Measurements from ENCODE around the gene MASP2.
A peak's percentile ranks its signal among the peaks of the same experiment; 100 is the strongest.
"Not testable (repeated sequence)": the region's sequence is repeated elsewhere in the genome, so short reads cannot be mapped to it uniquely, and the experiment has no call there.

Gene MASP2

DNA sequence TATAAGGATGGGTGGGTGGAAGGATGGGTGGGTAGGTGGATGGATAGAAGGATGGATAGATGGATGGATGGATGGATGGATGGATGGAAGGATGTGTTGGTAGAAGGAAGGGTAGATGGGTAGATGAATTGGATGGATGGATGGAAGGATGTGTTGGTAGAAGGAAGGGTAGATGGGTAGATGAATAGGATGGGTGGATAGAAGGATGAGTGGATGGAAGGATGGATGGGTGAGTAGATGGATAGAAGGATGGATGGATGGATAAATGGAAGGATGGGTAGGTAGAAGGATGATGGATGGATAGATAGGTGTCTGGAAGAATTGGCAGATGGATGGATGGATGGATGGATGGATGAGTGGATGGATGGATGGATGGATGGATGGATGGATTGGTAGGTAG, 6.0 kb downstream of the MASP2 start:
- in situ Hi-C loops (cut with HindIII; ENCODE audit: low pct_unique_long_range_greater_than_20kb, low sequenced_read_pairs): no loop called here
- no peak for TF ChIP-seq JUND (IDR thresholded peaks at IDR 0.05; ENCODE audit: low read depth)
- DNase-seq (ENCODE audit: low read depth in 1 of 2, low spot score in 1 of 2): no peak

DNA sequence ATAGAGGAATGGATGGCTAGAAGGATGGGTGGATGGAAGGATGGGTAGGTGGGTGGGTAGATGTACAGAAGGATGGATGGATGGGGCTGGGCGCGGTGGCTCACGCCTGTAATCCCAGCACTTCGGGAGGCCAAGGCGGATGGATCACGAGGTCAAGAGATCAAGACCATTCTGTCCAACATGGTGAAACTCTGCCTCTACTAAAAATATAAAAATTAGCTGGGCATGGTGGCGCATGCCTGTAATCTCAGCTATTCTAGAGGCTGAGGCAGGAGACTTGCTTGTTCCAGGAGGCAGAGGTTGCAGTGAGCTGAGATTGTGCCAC, 7.0 kb downstream of the MASP2 start:
- in situ Hi-C loops (cut with HindIII; ENCODE audit: low pct_unique_long_range_greater_than_20kb, low sequenced_read_pairs); DNase-seq (ENCODE audit: low read depth in 1 of 2, low spot score in 1 of 2): not testable (repeated sequence)

GRCh38 chr1:11039351-11040104, 7.5 kb downstream of the MASP2 start:
- in situ Hi-C loops (cut with HindIII; ENCODE audit: low pct_unique_long_range_greater_than_20kb, low sequenced_read_pairs): no loop called here
- TF ChIP-seq JUND (IDR thresholded peaks at IDR 0.05; ENCODE audit: low read depth): no peak
- DNase-seq (ENCODE audit: low read depth in 1 of 2, low spot score in 1 of 2): no peak

DNA sequence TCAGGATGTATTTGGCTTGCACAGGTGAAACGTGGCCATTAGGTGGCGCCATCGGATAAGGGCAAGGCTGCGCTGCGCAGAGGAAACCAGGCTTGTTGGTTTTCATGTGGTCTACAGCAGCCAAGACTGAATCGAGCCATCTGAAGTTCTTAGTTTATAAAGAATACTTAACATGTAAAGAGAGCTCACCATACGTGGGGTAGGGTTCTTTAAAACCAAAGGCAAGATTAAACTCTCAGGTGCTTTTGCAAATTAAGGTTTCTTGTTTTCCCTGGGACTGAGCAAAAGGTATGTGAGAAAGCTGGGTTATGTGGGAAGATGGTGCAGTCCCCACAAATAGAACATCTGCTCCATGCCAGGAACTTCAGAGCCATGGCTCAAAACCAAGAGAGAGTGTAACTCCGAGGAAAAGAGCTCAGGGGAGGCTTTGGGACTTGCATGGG, 9.3 kb downstream of the MASP2 start:
- peak; percentile 65 to 83 for DNase-seq (ENCODE audit: low read depth in 1 of 2, low spot score in 1 of 2)
- in situ Hi-C loops (cut with HindIII; ENCODE audit: low pct_unique_long_range_greater_than_20kb, low sequenced_read_pairs): no loop called here

DNA sequence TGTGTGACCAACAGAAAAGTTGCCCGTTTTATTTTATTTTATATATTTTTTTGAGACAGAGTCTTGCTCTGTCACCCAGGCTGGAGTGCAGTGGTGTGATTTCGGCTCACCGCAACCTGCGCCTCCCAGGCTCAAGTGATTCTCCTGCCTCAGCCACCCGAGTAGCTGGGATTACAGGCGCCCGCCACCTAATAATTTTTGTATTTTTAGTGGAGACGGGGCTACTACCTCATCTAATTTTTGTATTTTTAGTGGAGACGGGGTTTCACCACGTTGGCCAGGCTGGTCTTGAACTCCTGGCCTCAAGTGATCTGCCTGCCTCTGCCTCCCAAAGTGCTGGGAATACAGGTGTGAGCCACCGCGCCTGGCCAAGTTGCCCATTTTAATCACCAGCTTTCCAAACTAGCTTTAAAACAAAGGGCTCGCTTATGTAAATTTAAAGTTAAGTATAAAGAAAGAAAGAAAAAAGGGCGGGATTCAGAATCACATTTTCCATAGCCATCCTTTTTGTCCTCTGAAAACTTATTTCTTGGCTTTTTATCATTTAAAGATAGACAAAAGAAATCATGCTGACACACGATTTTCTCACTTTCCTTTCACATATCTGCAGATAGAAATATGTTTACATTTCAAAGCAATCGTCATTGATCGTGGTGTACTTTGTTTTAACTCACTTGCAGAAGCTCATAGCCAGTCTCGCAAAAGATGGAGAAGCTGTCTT, 9.9 kb downstream of the MASP2 start:
- in situ Hi-C loops (cut with HindIII; ENCODE audit: low pct_unique_long_range_greater_than_20kb, low sequenced_read_pairs); DNase-seq (ENCODE audit: low read depth in 1 of 2, low spot score in 1 of 2): not testable (repeated sequence)

More for the DNA sequence above, 9.3 kb downstream of the MASP2 start:
- no peak for TF ChIP-seq JUND (IDR thresholded peaks at IDR 0.05; ENCODE audit: low read depth)

DNA sequence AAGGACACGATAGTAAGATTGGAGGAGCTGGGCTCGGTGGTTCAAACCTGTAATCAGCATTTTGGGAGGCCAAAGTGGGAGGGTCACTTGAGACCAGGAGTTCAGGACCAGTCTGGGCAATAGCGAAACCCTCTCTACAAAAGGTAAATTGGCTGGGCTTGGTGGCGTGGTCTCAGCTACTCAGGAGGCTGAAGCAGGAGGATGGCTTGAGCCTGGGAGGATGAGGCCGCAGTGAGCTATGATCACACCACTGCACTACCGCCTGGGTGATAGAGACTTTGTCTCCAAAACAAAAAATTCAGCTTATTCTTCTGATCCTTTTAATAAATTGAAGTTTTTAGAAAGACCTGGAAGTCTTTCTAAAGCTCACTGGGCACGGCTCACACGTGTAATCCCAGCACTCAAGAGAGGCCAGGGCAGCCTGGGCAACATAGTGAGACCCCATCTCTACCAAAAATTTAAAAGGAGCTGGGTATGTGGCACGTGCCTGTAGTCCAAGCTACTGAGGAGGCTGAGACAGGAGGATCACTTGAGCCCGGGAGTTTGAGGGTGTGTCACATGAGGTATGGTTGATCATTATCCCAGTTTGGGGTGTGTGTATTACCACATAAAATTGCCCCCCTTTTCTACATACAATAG, 15.3 kb downstream of the MASP2 start:
- in situ Hi-C loops (cut with HindIII; ENCODE audit: low pct_unique_long_range_greater_than_20kb, low sequenced_read_pairs): no loop called here
- no peak for TF ChIP-seq JUND (IDR thresholded peaks at IDR 0.05; ENCODE audit: low read depth)
- no peak for DNase-seq (ENCODE audit: low read depth in 1 of 2, low spot score in 1 of 2)

DNA sequence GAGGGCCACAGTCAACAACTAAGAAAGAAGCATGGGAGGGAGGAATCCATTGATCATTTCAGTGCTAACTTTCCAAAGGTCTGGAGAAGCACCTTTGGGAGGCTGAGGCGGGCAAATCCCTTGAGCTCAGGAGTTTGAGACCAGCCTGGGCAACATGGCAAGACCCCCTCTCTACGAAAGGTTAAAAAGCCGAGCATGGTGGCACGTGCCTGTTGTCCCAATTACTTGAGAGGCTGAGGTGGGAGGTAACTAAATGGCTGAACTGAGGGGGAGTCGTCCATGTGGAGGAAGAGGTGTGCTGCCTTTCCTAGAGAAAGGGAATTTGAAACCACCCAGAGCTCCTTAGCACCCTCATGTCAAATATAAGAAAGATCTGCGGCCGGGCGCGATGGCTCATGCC, 16.2 kb downstream of the MASP2 start:
- no peak for TF ChIP-seq JUND (IDR thresholded peaks at IDR 0.05; ENCODE audit: low read depth)
- no peak for DNase-seq (ENCODE audit: low read depth in 1 of 2, low spot score in 1 of 2)
- in situ Hi-C loops (cut with HindIII; ENCODE audit: low pct_unique_long_range_greater_than_20kb, low sequenced_read_pairs): no loop called here

GRCh38 chr1:11028018-11028417, 19.0 kb downstream of the MASP2 start:
- in situ Hi-C loops (cut with HindIII; ENCODE audit: low pct_unique_long_range_greater_than_20kb, low sequenced_read_pairs): no loop called here
- no peak for TF ChIP-seq JUND (IDR thresholded peaks at IDR 0.05; ENCODE audit: low read depth)
- no peak for DNase-seq (ENCODE audit: low read depth in 1 of 2, low spot score in 1 of 2)

- TF ChIP-seq JUND (IDR thresholded peaks at IDR 0.05; ENCODE audit: low read depth): no peak
- in situ Hi-C loops (cut with HindIII; ENCODE audit: low pct_unique_long_range_greater_than_20kb, low sequenced_read_pairs): no loop called here
- DNase-seq (ENCODE audit: low read depth in 1 of 2, low spot score in 1 of 2): no peak
These were observed 19.7 kb downstream of the MASP2 start for GRCh38 chr1:11027316-11027715.

- DNase-seq (ENCODE audit: low read depth in 1 of 2, low spot score in 1 of 2): no peak
- no peak for TF ChIP-seq JUND (IDR thresholded peaks at IDR 0.05; ENCODE audit: low read depth)
- in situ Hi-C loops (cut with HindIII; ENCODE audit: low pct_unique_long_range_greater_than_20kb, low sequenced_read_pairs): no loop called here
These were observed 20.1 kb downstream of the MASP2 start for GRCh38 chr1:11026903-11027302.

DNA sequence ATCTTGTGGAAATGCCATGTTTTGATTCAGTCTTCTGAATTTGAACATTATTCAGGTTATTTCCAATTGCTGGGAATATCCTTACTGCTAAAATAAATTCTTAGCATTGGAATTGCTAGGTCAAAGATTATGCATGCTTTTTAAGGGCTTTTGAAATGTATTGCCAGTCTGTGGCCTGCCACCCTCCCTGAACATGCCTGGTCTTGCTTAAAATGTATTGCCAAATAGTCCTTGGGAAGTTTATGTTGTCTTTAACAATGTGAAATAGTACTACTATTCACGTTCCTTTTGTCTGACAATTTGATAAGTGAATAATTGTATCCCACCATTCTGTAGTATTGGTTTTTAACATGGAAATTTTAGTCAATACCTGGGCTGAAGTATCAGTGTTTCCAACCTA, 21.0 kb downstream of the MASP2 start:
- TF ChIP-seq JUND (IDR thresholded peaks at IDR 0.05; ENCODE audit: low read depth): no peak
- no peak for DNase-seq (ENCODE audit: low read depth in 1 of 2, low spot score in 1 of 2)
- in situ Hi-C loops (cut with HindIII; ENCODE audit: low pct_unique_long_range_greater_than_20kb, low sequenced_read_pairs): no loop called here

DNA sequence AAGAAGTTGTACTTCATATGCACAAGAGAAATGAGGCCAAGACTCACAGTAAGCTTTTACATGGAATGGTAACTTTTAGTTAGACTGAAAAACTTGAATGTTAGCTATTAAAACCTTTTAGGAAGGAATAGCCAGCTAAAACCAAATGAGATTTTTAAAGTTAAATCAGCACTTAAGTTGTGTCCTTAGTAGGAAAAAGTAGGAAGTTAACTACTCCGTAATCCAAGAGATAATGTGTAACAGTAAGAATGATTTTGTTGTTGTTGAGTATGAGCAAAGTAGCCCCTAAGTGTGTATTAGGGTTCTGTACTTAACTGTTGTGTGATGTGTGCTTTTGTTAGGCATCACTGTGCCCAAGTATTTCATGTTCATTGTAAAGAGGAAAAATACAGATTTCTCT, 21.4 kb downstream of the MASP2 start:
- DNase-seq (ENCODE audit: low read depth in 1 of 2, low spot score in 1 of 2): no peak
- in situ Hi-C loops (cut with HindIII; ENCODE audit: low pct_unique_long_range_greater_than_20kb, low sequenced_read_pairs): no loop called here
- TF ChIP-seq JUND (IDR thresholded peaks at IDR 0.05; ENCODE audit: low read depth): no peak

- TF ChIP-seq JUND (IDR thresholded peaks at IDR 0.05; ENCODE audit: low read depth): no peak
- no peak for DNase-seq (ENCODE audit: low read depth in 1 of 2, low spot score in 1 of 2)
- in situ Hi-C loops (cut with HindIII; ENCODE audit: low pct_unique_long_range_greater_than_20kb, low sequenced_read_pairs): no loop called here
These were observed 22.2 kb downstream of the MASP2 start for GRCh38 chr1:11024874-11025203.
